Activated CD8-positive, alpha-beta memory T cell treated with anti-CD3 and anti-CD28 coated beads for 24 hours (primary cell): ENCODE data around the gene GGN.
"Not testable (repeated sequence)": the region's sequence is repeated elsewhere in the genome, so short reads cannot be mapped to it uniquely, and the experiment has no call there.

ENCODE experiments used
- DNase-seq: peaks from one replicate; pipeline ENCODE4 v3.0.0-alpha.2; 2020

The GGN gene

DNA sequence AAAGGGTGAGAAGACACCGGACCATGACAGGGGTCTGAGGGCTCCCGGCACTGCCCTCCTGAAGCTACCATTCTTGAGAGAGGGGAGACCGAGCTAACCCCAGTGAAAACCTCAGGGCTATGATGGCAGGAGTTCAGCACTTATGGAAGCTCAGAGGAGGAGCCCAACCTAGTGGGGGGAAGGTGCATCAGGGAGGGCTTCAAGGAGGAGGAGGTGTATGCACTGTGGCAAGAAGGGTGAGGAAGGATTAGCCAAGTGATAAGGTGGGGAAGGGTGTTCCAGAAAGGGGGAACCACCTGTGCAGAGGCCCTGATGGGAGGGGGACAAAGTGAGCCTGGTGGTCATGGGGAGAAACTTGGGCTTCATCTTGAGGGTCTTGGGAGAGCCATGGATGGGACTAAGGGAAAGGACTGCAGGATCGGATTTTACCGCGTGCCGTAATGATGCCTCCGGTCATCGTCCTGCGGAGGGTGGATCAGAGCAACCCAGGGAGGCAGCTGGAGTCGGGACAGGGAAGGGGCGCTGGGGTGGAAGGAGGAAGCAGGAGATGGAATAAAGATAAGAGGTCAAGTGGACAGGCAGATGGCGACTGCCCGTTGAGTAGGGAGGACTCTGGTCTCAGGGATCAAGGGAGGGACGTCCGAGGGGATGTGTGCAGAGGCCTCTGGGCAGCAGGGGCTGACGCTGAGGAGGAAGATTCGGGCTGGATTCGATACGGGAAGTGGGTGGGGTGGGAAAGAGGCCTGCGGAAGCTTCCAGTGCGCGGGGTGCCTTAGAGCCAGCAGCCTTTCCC lies 26.8 kb downstream of the GGN start:
- no peak for DNase-seq

DNA sequence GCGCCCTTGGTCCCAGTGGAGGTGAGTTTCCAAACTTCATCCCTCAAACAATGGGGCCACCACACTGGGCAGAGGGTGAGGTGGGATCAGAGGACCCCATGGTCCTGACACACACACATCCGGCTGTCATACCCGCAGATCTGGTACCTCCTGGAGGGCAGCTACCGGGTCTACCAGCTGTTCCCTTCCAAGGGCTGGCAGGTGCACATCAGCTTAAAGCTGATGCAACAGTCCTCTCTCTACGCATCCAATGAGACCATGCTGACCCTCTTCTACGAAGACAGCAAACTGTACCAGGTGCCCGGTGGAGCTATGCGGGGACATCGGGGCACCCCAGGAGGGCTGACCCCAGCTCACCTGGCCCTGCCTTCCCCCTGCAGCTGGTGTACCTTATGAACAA lies 27.5 kb downstream of the GGN start:
- DNase-seq: no peak

DNA sequence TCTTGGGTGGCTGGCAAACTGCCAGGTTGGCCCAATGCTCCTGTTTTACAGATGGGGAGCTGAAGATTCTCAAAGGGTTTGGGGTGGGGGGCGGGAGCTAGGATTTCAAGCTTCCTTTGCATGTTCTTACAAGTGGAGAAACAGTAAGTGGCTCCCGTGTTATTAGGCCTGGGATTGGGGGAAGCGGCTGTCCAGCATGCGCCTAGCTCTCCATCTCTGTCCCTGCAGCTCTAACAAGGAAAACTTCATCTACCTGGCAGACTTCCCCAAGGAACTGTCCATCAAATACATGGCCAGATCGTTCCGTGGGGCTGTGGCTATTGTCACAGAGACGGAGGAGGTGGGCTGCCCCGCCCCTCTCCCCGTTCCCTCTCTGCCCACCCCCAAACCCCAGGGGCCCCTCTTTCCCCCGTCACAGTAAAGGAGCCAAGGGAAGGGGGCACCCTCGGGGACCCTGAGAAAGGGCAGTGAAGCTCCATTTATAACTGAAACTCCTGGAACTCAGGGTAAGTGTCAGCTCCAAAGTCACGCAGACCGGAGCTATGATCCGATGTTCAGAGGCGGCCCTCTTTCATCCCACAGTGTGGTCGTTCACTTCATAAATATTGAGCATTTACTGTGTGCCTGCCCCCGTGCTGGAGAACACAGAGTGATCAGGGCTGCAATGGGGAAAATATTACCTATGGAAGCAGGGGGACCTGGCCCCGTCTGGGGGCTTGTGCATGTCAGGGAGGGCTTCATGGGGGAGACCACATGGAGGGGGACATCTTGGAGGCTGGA lies 28.4 kb downstream of the GGN start:
- DNase-seq: no peak

DNA sequence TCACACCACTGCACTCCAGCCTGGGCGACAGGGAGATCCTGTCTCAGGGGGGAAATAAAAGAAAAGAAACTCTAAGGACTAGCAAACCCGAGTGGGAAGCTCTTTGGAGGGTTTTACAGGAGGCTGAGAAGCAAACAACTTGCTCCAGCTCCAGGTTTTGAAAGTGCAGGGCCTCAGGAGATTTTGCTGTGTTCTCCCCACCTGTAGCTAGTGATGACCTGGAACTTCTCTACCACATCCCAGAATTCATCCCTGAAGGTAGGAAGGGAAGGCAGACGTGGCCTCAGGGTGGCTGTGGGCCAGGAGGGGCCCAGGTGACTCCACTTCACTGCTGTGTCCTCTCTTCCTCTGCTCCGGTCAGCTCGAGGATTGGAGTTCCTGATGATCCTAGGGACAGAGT lies 29.8 kb downstream of the GGN start:
- DNase-seq: no peak

DNA sequence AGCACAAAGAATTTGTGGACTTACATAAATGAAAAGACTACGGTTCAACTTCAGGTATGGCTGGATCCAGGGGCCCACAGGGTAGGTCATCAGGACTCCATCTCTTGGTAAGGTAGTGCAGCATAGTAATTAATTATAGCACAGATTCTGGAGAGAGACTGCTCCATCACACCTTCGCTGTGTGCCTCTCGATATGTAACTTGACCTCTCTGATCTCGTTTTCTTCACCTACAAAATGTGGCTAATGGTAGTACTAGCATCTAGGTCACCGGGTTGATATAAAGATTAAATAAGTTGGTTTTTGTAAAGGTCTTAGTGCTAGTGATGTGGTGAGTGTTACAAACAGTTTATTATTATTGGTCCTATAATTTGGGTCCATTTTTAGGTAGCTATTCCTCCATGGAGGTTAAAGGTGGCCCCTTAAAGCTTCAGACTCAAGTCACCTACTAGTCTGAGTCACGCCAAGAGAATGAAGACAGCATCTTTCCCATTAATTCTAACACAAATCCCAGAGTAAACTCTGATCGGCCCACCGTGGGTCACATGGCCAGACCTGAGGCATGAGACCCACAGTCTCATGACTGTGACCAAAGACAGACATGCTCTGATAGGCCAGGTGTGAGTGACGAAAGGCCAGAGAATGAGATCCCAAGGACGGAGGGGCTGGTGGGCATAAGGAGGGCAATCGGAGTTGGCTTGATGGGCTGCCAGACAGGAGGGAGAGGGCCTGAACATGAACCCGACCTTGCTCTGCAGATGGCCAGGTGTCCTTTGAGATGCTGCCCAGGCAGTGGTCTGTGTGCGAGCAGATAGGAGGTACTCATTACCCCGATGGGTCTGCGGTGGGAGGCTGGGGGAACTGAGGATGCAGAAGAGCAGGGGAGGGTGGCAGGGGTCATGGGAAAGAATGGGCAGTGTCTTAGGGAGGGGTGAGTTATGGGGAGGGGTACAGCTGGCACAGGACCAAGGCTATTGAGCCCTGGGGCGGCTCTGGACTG lies 31.8 kb downstream of the GGN start:
- no peak for DNase-seq

DNA sequence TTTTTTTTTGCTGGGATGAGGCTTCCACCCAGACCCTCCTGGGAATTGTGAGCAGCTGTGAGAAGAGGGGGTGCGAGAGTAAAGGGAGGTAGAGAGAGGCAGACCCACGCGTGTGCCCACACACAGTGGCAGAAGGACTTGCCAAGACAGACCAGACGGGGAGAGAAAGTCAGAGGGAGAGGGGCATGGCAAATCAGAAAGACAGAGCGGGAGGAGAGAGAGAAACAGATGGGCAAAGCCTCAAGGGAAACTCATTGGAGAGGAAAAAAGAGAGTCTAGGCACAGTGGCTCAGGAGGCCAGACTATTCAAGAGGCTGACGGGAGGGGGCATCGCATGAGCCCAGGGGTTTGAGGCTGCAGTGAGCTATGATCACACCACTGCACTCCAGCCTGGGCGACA lies 35.2 kb downstream of the GGN start:
- DNase-seq: no peak

DNA sequence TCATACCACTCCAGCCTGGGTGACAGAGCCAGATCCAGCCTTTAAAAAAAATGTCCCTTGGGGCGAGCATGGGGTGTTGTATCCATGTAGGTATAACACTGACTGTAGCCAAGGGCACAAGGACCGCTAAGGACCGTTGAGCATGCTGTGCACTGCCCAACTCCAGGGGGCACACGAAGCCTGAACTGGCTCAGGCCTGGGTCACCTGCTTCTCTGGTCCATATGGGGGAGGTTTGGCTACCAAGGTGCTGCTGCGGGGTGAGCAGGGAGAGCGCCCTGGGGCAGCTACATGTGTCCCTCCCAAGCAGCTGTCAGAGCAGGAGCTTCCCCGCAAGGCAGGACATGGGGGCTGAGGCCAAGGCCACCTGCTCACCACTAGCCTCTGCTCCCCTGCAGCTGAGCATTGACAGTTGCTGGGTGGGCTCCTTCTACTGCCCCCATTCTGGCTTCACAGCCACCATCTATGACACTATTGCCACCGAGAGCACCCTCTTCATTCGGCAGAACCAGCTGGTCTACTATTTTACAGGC lies 35.9 kb downstream of the GGN start:
- no peak for DNase-seq

DNA sequence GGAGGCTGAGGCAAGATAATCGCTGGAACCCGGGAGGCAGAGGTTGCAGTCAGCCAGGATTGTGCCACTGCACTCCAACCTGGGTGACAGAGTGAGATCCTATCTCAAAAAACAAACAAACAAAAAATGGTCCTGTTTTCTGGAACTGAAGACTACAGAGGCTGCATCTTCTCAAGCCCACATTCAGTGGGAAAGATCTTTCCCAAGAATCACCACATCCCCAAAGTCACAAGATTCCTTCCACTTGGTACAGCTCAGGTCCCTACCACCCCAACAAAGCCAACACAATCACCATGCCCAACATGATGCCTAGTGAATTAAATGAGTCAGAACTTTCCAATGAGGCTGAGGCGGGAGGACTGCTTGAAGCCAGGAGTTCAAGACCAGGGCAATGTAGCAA lies 37.0 kb downstream of the GGN start:
- no peak for DNase-seq

DNA sequence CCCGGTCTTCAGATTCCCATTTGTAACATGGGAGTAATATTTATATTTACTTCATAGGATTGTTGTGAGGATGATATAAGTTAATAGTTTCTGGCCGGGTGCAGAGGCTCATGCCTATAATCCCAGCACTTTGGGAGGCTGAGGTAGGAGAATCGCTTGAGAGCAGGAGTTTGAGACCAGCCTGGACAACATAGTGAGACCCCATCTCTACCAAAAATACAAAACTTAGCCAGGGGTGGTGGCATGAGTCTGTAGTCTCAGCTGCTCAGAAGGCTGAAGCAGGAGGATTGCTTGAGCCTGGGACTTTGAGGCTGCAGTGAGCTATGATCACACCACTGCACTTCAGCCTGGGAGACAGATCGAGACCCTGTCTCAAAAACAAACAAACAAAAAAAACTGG lies 41.0 kb downstream of the GGN start:
- no peak for DNase-seq

DNA sequence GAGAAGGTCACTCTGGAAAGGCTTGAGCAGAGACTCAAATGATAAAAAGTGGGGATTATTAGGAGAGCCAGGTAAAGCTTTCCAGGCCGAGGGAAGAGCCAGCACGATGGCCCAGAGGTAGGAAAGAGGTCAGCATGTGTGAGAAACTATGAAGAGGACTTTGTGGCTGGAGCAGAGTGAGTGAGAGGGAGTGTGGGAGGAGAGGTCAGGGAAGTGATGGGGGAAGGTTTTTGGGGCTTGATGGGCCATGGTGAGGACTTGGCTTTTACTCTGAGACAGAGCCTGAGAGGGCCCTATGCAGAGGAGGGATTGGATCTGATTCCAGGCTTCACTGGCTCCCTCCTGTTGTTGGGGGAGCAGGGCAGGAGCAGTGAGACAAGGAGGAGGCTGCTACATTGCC lies 46.9 kb downstream of the GGN start:
- no peak for DNase-seq

DNA sequence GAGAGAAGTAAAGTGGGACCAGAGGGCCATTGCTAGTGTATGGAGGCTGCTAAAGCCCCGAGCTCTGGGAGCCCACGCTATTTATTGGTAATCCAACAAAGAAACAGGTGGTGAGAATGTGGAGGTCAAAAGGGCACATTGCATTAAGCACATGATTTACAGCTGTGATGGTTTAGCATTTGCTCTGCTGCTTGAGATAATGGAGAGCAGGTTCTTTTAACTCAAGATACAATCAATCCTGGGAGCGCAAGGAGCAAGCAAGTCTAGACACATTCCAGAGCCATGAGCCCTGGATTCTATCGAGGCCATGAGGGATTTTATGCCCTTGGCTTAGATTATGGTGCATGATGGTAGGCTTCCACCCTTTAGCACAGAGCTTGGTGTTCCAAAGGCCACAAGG lies 48.8 kb downstream of the GGN start:
- DNase-seq: not testable (repeated sequence)

DNA sequence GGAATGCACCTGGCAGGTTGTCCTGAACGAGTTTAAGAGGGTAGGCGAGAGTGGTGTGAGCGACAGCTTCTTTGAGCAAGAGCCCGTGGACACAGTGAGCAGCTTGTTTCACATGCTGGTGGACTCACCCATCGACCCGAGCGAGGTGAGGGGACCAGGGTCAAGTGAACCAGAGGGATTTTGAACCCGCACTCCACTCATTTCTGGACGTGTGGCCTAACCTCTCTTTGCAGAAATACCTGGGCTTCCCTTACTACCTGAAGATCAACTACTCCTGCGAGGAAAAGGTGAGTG lies 50.5 kb downstream of the GGN start:
- DNase-seq: no peak

DNA sequence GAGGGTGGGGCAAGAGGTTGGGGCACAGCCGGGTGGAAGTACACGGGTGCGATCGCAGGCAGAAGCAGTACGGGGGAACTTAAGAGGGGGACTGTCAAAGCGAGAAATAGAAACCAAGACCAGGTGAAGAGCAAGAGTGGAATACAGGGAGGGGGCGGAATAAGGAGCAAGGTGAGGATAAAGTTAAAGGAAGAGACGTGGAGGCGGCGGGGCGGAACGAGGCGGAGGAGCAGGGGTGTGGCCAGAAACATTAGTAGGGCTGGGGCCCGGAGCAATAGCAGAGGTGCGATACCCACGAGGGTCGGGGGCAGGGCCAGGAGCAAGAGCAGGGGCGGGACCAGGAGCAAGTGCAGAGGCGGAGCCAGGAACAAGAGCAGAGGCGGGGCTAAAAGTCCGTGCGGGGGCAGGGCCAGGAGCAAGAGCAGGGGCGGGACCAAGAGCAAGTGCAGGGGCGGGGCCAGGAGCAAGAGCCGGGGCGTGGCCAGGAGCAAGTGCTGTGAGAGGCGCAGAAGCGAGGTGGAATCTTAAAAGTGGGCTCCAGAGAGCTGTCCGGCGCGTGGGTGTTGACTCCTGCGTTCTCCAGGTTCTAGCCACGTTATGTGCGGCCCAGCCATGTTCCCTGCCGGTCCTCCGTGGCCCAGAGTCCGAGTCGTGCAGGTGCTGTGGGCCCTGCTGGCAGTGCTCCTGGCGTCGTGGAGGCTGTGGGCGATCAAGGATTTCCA lies 51.0 kb downstream of the GGN start:
- DNase-seq: peak; percentile 95

DNA sequence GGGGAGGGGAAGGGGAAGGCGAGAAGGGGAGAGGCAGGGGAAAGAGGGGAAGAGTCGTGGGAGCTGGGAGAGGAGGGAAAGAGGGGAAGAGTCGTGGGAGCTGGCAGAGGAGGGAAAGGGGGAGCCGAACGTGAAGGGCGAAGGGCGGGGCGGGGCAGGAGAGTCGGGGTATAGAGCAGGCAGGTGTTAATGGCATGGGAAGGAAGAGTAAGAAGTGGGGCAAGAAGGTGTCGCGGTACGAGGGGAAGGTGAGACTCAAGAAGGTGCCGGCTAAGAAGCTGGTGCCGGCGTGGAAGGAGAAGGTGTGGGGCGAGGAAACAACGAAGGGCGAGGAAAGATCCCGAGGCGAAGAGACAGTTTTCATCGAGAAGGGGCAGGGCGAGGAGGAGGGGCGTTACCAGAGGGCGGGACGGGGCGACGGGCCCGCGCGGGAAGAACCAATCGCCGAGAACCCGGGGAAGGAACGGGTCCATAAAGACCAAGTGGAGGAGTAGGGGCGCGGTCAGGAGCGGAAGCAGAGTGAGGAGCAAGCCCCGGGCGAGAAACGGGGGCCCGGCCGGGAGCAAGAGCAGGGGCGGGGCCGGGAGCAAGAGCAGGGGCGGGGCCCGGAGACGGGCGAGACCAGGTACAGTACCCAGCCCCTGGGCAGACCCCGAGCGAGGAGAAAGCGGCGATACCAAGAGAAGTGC lies 51.7 kb downstream of the GGN start:
- DNase-seq: peak; percentile 96
